Esophagus muscularis mucosa (tissue), 4 donors: Measurements from ENCODE around the gene CMTM1. TPM values are rescaled to one million over a fixed set of nuclear protein-coding genes. Genes with fewer than 3 reads are reported as not detected.

Experiments used
- DNase-seq: peaks from one replicate; pipeline ENCODE4 v3.0.0-alpha.2; 2017; ENCODE audit errors: extremely low spot score
- H3K27ac ChIP-seq, 4 donors: fragments of 200-600 bp; sonication (generic); replicated peaks in 1 of 4; 1 replicate in 3 of 4; 2 replicates in 1 of 4; pipeline ENCODE4 v1.5.1; 2016 to 2019; ENCODE audit warnings: mild to moderate bottlenecking in 1 of 4
- H3K27me3 ChIP-seq, 4 donors: fragments of 200-600 bp; sonication (generic); one replicate each; pipeline versions ENCODE4 v1.5.1 to v1.6.0; 2016 to 2019
- H3K36me3 ChIP-seq, 4 donors: fragments of 200-600 bp; sonication (generic); one replicate each; pipeline ENCODE4 v1.5.1; 2016 to 2019
- H3K4me1 ChIP-seq, 4 donors: fragments of 200-600 bp; sonication (generic); one replicate each; pipeline ENCODE4 v1.5.1; 2016 to 2019
- H3K4me3 ChIP-seq, 4 donors: fragments of 200-600 bp; sonication (generic); 1 replicate in 2 of 4; 2 replicates in 2 of 4; pipeline ENCODE4 v1.5.1; 2016 to 2019; ENCODE audit warnings: mild to moderate bottlenecking in 4 of 4, moderate library complexity in 1 of 4
- H3K9me3 ChIP-seq, 4 donors: fragments of 200-600 bp; sonication (generic); 1 replicate in 3 of 4; 2 replicates in 1 of 4; pipeline ENCODE4 v1.5.1; 2016 to 2019
- EP300 ChIP-seq: sonication (generic); formaldehyde crosslinking; IDR thresholded peaks from one replicate; pipeline ENCODE4 v1.6.1; 2017; ENCODE audit warnings: antibody characterized with exemption
- POLR2A ChIP-seq: fragments of 450-650 bp; IDR thresholded peaks from one replicate; pipeline ENCODE4 v1.6.1; 2017; ENCODE audit warnings: antibody characterized with exemption, moderate library complexity, mild to moderate bottlenecking, low read depth
- POLR2AphosphoS5 ChIP-seq, 2 donors: sonication (generic); formaldehyde crosslinking; IDR thresholded peaks; one replicate each; pipeline ENCODE4 v1.6.1; 2017; ENCODE audit warnings: antibody characterized with exemption in 2 of 2
- WGBS: methylation state at CpG from one replicate; pipeline ENCODE4 v1.1.5; 2018; 5-methylcytosine and 5-hydroxymethylcytosine counted together
- intact Hi-C: fragments of 100-400 bp; cut with DNase I; formaldehyde crosslinking; loops from one replicate; pipeline ENCODE4 v1.15.1; 2023
- total RNA-seq, 4 donors: library from RNA; depleted of rRNA; stranded (reverse); fragments of >200 nt; gene quantifications; one replicate each; pipeline versions ENCODE4 v1.1.0 to v1.2.1, GENCODE V29; 2016
- TF ChIP-seq, protein P1 (sequence below), 3 experiments: fragments of 200-600 bp in 2 of 3; fragments of 450-650 bp in 1 of 3; sonication (generic) in 2 of 3; IDR thresholded peaks; one replicate each; pipeline ENCODE4 v1.5.1; 2017 to 2019; ENCODE audit warnings: antibody characterized with exemption in 3 of 3, mild to moderate bottlenecking in 2 of 3, moderate library complexity in 1 of 3

Gene CMTM1
- total RNA-seq, 4 donors from 2014 or later: 1.4 to 2.0 (median 1.7) TPM; not detected in 1

DNA sequence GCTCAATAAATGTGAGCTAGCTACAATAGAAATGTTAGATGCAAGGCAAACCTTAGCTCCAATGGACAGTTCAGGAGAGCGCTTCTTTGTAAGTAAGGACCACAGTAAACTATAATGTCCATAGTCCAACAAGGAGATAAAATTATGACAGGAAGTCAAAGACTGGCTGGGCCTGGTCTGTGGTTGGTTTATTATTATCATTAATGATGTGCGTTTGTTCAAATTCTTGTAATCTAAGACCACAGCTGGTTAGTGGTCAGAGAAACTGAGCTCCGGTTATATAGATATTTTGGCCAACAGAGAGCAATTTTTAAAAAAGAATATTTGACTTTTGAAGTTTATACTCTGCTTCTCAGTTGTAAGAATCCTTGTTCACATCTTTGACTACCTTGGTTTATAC lies 8.3 kb downstream of the CMTM1 start:
- TF ChIP-seq POLR2AphosphoS5 (IDR thresholded peaks at IDR 0.05): no peak
- no peak for TF ChIP-seq POLR2A
- TF ChIP-seq EP300: no peak
- TF ChIP-seq, protein P1, sequence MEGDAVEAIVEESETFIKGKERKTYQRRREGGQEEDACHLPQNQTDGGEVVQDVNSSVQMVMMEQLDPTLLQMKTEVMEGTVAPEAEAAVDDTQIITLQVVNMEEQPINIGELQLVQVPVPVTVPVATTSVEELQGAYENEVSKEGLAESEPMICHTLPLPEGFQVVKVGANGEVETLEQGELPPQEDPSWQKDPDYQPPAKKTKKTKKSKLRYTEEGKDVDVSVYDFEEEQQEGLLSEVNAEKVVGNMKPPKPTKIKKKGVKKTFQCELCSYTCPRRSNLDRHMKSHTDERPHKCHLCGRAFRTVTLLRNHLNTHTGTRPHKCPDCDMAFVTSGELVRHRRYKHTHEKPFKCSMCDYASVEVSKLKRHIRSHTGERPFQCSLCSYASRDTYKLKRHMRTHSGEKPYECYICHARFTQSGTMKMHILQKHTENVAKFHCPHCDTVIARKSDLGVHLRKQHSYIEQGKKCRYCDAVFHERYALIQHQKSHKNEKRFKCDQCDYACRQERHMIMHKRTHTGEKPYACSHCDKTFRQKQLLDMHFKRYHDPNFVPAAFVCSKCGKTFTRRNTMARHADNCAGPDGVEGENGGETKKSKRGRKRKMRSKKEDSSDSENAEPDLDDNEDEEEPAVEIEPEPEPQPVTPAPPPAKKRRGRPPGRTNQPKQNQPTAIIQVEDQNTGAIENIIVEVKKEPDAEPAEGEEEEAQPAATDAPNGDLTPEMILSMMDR (IDR thresholded peaks at IDR 0.05): no peak
- no peak for DNase-seq
- Histone ChIP-seq H3K36me3 (no peaks in the 10 kb centered on the region), H3K27me3 (peaks cover 0 to 38% (median 8%) of the 10 kb centered on the region in 4 donors), H3K9me3 (no peaks in the 10 kb centered on the region), H3K27ac (no peak overlapping the region), H3K4me3 (no peak overlapping the region), H3K4me1 (peaks cover 10 to 20% (median 14%) of the 10 kb centered on the region in 4 donors)
- WGBS: 93% methylated on average over 3 of the region's 3 CpGs
- intact Hi-C loops: no loop called here

DNA sequence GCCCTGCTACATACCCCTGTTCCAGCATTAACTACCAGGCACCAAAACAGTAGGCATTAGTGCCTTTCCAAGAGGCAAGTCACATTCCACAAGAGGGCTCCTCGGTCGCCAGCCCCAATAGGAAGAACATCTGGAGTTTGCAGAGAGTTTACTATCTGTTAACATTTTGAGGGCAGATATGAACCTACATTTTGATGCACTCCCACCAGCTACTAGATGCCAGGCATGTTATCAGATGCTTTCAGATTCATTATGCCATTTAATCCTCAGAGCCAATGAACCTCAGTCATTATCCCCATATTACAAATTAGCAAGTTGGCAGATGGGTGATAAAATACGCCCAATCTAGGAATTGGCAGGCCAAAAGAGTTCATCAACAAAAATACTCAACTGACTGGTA lies 8.8 kb downstream of the CMTM1 start:
- H3K27ac ChIP-seq: no peak overlapping the region
- peaks cover 10 to 19% (median 14%) of the 10 kb centered on the region in 4 donors for H3K4me1 ChIP-seq
- no peaks in the 10 kb centered on the region for H3K36me3 ChIP-seq
- no peak overlapping the region for H3K4me3 ChIP-seq
- no peaks in the 10 kb centered on the region for H3K9me3 ChIP-seq
- TF ChIP-seq, protein P1 (IDR thresholded peaks at IDR 0.05): no peak
- TF ChIP-seq EP300: no peak
- TF ChIP-seq POLR2AphosphoS5 (IDR thresholded peaks at IDR 0.05): no peak
- TF ChIP-seq POLR2A: no peak
- H3K27me3 ChIP-seq: peaks cover 0 to 41% (median 8%) of the 10 kb centered on the region in 4 donors
- intact Hi-C loops: no loop called here
- no peak for DNase-seq
- WGBS: 98% methylated on average over 3 of the region's 3 CpGs

DNA sequence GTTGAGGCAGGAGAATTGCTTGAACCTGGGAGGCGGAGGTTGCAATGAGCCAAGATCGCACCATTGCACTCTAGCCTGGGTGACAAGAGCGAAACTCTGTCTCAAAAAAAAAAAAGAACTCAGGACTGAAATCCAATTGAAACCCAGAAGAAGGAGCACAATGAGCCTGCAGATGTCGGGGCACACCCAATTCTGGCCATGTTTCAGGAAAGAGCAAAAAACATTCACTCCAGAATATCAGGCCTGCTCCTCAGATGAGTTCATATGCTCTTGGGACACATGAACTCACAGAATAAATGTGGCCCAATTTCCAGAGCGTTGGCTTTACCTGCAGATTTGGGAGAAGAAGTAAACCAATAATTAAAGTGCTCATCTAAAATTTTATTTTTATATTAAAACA lies 10.1 kb downstream of the CMTM1 start:
- Histone ChIP-seq H3K4me3 (no peak overlapping the region), H3K27ac (no peak overlapping the region), H3K9me3 (no peaks in the 10 kb centered on the region), H3K36me3 (no peaks in the 10 kb centered on the region), H3K4me1 (peaks cover 10 to 15% (median 14%) of the 10 kb centered on the region in 4 donors), H3K27me3 (peaks cover 0 to 41% (median 8%) of the 10 kb centered on the region in 4 donors)
- intact Hi-C loops: no loop called here
- no peak for DNase-seq
- 84% methylated on average over 5 of the region's 5 CpGs for WGBS
- TF ChIP-seq, protein P1 (IDR thresholded peaks at IDR 0.05): no peak

DNA sequence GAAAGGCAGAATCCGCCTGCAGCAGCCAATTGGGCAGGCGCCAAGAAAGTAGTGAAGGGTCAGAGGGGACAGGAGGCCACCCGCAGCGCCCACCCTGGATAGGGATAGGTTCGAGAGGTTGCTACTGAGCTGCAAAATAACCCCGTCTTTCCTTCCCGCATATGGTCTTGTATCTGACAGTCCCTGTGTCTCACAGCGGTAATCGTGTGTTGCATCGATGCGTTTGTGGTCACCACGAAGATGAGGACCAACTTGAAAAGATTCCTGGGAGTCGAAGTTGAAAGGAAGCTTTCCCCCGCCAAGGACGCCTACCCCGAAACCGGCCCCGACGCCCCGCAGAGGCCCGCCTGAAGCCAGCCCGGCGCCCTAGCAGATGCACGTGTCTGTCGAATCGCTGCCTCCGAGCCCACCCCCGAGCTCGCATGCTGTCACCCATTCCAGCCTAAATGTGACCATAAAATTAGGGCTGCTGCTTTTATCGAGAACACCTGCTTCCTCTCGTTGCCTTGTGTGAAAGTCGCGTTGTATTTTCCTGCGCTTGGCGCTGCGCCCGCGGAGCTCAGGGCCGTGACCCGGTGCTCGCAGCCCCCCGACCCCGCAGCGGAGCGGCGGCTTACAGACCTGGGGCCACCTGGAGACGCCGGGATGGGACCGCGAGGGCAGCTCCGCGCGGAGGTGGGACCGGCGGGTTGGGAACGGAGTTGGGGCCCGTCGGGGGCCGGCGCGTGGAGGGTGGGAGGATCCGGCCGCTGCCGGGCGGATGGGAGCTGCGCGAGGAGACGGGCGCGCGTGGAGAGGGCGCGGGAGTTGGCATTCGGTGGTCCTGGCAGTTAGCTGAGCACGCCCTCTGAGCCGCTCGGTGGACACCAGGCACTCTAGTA lies 12.7 kb downstream of the CMTM1 start, which contains the start of gene CMTM2:
CMTM2 (plus strand) TSS at position 813 of the 881 bp plus-strand sequence. CDS start 145 bp downstream, outside the sequence.
- no peak within 1 kb of the TSS for H3K27ac ChIP-seq
- peaks cover 10 to 15% (median 14%) of the 10 kb centered on the region in 4 donors for H3K4me1 ChIP-seq
- TF ChIP-seq POLR2AphosphoS5 (IDR thresholded peaks at IDR 0.05) (no peak), POLR2A (no peak), EP300 (no peak)
- H3K27me3 ChIP-seq: peaks cover 0 to 41% (median 8%) of the 10 kb centered on the region in 4 donors
- peak within 1 kb of the TSS; percentile 31 to 52 (median 42) for H3K4me3 ChIP-seq
- 39% methylated on average over 26 of the region's 77 CpGs for WGBS
- no peaks in the 10 kb centered on the region for H3K9me3 ChIP-seq
- H3K36me3 ChIP-seq: no peaks in the 10 kb centered on the region
- intact Hi-C loops: no loop called here
- peak; percentile 89 for DNase-seq

DNA sequence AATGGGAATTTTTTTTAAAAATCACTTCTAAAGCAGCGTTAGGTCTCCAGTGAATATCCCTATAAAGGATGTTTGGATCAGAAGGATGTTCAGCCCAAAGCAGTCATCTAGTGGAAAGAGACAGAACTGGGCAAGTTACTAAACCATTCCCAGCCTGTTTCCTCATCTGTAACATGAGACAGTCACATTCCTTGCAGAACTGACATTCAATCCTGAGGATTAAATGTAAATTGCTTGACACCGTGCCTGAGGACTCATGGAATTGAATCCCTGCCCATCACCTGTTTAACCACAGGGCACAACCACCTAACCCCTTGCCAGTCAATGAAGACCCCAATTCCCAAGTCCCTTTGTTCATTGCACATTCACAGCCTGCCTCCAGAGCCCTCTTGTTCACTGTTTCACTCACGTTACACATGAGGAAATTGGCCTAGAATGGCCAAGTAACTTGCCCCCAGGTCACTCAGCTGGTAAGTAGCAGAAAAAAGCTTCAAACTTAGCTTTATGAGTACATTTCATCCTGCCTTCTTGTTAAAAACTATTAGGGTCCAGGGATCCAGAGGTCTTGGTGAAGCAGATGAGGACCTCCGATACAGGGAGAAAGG lies 14.5 kb downstream of the CMTM1 start:
- H3K36me3 ChIP-seq: no peaks in the 10 kb centered on the region
- WGBS: 86% methylated on average over 4 of the region's 4 CpGs
- DNase-seq: peak; percentile 34
- TF ChIP-seq, protein P1 (IDR thresholded peaks at IDR 0.05): no peak
- TF ChIP-seq EP300 (no peak), POLR2A (no peak), POLR2AphosphoS5 (IDR thresholded peaks at IDR 0.05) (no peak)
- H3K27me3 ChIP-seq: peaks cover 0 to 34% (median 8%) of the 10 kb centered on the region in 4 donors
- peaks cover 12 to 15% (median 14%) of the 10 kb centered on the region in 4 donors for H3K4me1 ChIP-seq
- no peak overlapping the region for H3K27ac ChIP-seq
- H3K9me3 ChIP-seq: no peaks in the 10 kb centered on the region
- intact Hi-C loops: no loop called here
- H3K4me3 ChIP-seq: no peak overlapping the region
